AG04450 (cell line): ENCODE data around the gene DONSON. TPM values are rescaled to one million over a fixed set of nuclear protein-coding genes. Genes with fewer than 3 reads are reported as not detected.

Experiments used
- CTCF ChIA-PET: fragments of 300-600, 350-600 bp; formaldehyde crosslinking; extraction: SDS; loops from one replicate; lab custom pipeline; 2022; ENCODE audit warnings: antibody characterized with exemption, inconsistent platforms; lab: Charles Lee
- POLR2A ChIA-PET: fragments of 350-600 bp; formaldehyde crosslinking; extraction: SDS; loops from one replicate; lab custom pipeline; 2021; ENCODE audit warnings: antibody characterized with exemption, inconsistent platforms; lab: Yijun Ruan, JAX
- DNase-seq: peaks from one replicate; pipeline ENCODE4 v3.0.0-alpha.2; 2011; ENCODE audit warnings: low read depth, low spot score
- H3K27ac ChIP-seq: one replicate; pipeline ENCODE4 v1.5.1; 2012; ENCODE audit warnings: low read depth, low read length, control low read depth
- H3K27me3 ChIP-seq: one replicate; pipeline ENCODE4 v1.6.0; 2012; ENCODE audit warnings: low read length; ENCODE audit not compliant: control insufficient read depth, insufficient read depth
- H3K4me3 ChIP-seq: 2 replicates; pipeline ENCODE4 v1.5.1; 2011; ENCODE audit warnings: mild to moderate bottlenecking, low read depth, low read length, control low read depth
- H3K9me3 ChIP-seq: 2 replicates; pipeline ENCODE4 v1.5.1; 2012; ENCODE audit warnings: low read length; ENCODE audit not compliant: control insufficient read depth, insufficient read depth
- CTCF ChIP-seq: IDR thresholded peaks from 2 replicates; pipeline ENCODE4 v1.5.1; 2011; ENCODE audit warnings: low read depth, low read length, control low read depth, inconsistent platforms
- polyA plus RNA-seq: library from polyadenylated mRNA; depleted of rRNA; stranded (reverse); fragments of >200 nt; gene quantifications from 2 replicates; pipeline ENCODE4 v1.2.3, GENCODE V29; 2011

DONSON gene
- polyA plus RNA-seq, 1 experiment = 20.7 TPM

DNA sequence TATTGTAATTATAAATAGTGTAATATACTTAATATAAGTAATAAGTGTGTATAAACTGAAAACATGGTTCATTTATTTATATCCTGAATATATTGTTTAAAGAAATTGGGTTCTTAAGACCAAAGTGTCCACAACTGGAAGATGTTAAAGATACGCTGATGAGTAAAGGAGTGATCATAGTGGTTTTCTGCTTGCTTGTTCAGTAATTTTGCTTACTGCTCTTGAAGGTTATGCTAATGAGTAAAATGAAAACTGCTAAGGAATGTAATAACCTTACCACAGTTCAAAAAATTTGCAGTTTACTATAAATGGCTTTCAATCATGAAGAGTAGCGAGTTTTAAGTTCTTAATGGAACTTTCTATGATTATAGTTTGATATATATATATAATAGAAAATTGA lies 22.0 kb downstream of the DONSON start:
- DNase-seq = no peak
- ChIA-PET CTCF (interaction anchor here (1.8 kb wide), 1 partner anchor 39 kb away, joined by 7 read pairs; no protein-coding TSS in a partner anchor), POLR2A (no interaction called here)
- no peak overlapping the region for H3K27ac ChIP-seq
- no peaks in the 10 kb centered on the region for H3K9me3 ChIP-seq
- TF ChIP-seq CTCF = no peak
- no peaks in the 10 kb centered on the region for H3K27me3 ChIP-seq
- no peak overlapping the region for H3K4me3 ChIP-seq

GRCh38 chr21:33562389-33562788 lies 26.1 kb downstream of the DONSON start:
- TF ChIP-seq CTCF = no peak
- no peak for DNase-seq
- Histone ChIP-seq H3K27me3 (no peaks in the 10 kb centered on the region), H3K9me3 (no peaks in the 10 kb centered on the region), H3K4me3 (no peak overlapping the region), H3K27ac (no peak overlapping the region)
- POLR2A ChIA-PET = no interaction called here
- CTCF ChIA-PET = interaction anchor here (0.6 kb wide), 2 partner anchors 43 to 156 kb away, joined by 3 read pairs; no protein-coding TSS in a partner anchor

GRCh38 chr21:33561373-33561772 lies 27.1 kb downstream of the DONSON start:
- DNase-seq = no peak
- no peaks in the 10 kb centered on the region for H3K9me3 ChIP-seq
- CTCF ChIA-PET = no interaction called here
- H3K27ac ChIP-seq = no peak overlapping the region
- TF ChIP-seq CTCF = no peak
- no peak overlapping the region for H3K4me3 ChIP-seq
- no peaks in the 10 kb centered on the region for H3K27me3 ChIP-seq
- POLR2A ChIA-PET = no interaction called here

GRCh38 chr21:33560965-33561364 lies 27.5 kb downstream of the DONSON start:
- ChIA-PET CTCF (no interaction called here), POLR2A (no interaction called here)
- H3K27me3 ChIP-seq = no peaks in the 10 kb centered on the region
- no peak for TF ChIP-seq CTCF
- H3K27ac ChIP-seq = no peak overlapping the region
- no peak overlapping the region for H3K4me3 ChIP-seq
- no peak for DNase-seq
- H3K9me3 ChIP-seq = no peaks in the 10 kb centered on the region

DNA sequence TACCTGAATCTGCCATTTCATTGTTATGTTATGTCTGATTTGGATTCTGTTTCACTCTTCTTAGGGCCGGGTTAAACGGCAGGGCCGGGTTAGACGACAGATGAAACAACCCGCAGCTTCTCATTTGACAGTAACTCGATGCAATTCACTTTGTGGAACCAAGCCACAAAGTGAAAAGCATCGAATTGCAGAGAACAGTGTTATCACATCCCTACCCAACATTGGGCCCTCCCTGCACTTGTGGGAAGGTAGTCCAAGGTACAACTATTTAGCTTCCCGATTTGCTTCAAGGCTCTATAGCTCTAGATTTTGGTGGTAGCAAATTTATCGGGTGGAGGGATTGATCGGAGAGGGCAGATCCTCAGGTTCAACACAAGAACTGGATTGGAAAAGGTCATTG lies 28.7 kb downstream of the DONSON start:
- Histone ChIP-seq H3K27ac (no peak overlapping the region), H3K4me3 (no peak overlapping the region), H3K9me3 (no peaks in the 10 kb centered on the region), H3K27me3 (no peaks in the 10 kb centered on the region)
- no peak for DNase-seq
- POLR2A ChIA-PET = no interaction called here
- CTCF ChIA-PET = interaction anchor here (1.2 kb wide), 1 partner anchor 46 kb away, joined by 6 read pairs; no protein-coding TSS in a partner anchor
- no peak for TF ChIP-seq CTCF
